Common myeloid progenitor, CD34-positive (primary cell): ENCODE measurements around the gene DLX6.

Experiments
- CTCF ChIA-PET: fragments of 350-600 bp; sonication (Branson Sonifier 250); formaldehyde crosslinking; loops from one replicate; lab custom pipeline; 2021; ENCODE audit warnings: antibody characterized with exemption; lab: Charles Lee
- POLR2A ChIA-PET: fragments of 350-600 bp; sonication (Branson Sonifier 250); formaldehyde crosslinking; loops from one replicate; lab custom pipeline; 2021; ENCODE audit warnings: antibody characterized with exemption; lab: Charles Lee
- DNase-seq, 3 donors: peaks; one replicate each; pipeline versions ENCODE4 v3.0.0 to v3.0.0-alpha.2; 2013
- H3K27ac ChIP-seq, 2 experiments: 1 replicate in 1 of 2; 2 replicates in 1 of 2; pipeline ENCODE4 v1.7.0; 2013; ENCODE audit warnings: inconsistent platforms in 2 of 2, low read length in 2 of 2, mild to moderate bottlenecking in 2 of 2, low read depth in 1 of 2, moderate library complexity in 1 of 2; ENCODE audit not compliant: severe bottlenecking in 2 of 2, insufficient read depth in 1 of 2, poor library complexity in 1 of 2
- H3K27me3 ChIP-seq, 5 experiments: replicated peaks in 2 of 5; 1 replicate in 3 of 5; 2 replicates in 2 of 5; pipeline versions ENCODE4 v1.6.1 to v1.7.0; 2013; ENCODE audit warnings: low read length in 4 of 5, mild to moderate bottlenecking in 2 of 5, moderate library complexity in 2 of 5, inconsistent platforms in 1 of 5; ENCODE audit not compliant: insufficient read depth in 5 of 5, control insufficient read depth in 4 of 5
- H3K36me3 ChIP-seq, 4 experiments: 1 replicate in 2 of 4; 2 replicates in 2 of 4; pipeline versions ENCODE4 v1.6.1 to v1.7.0; 2013; ENCODE audit warnings: low read length in 3 of 4, control low read depth in 1 of 4, mild to moderate bottlenecking in 1 of 4; ENCODE audit not compliant: control insufficient read depth in 4 of 4, insufficient read depth in 4 of 4
- H3K4me1 ChIP-seq, 4 experiments: 1 replicate in 3 of 4; 2 replicates in 1 of 4; pipeline versions ENCODE4 v1.6.1 to v1.7.1; 2013; ENCODE audit warnings: low read length in 3 of 4, mild to moderate bottlenecking in 3 of 4, control low read depth in 1 of 4, inconsistent platforms in 1 of 4, moderate library complexity in 1 of 4; ENCODE audit not compliant: control insufficient read depth in 4 of 4, insufficient read depth in 4 of 4; ENCODE audit errors: control extremely low read depth in 1 of 4
- H3K4me3 ChIP-seq, 7 experiments: 1 replicate in 4 of 7; 2 replicates in 3 of 7; pipeline versions ENCODE4 v1.5.1 to v1.7.0; 2013; ENCODE audit warnings: mild to moderate bottlenecking in 7 of 7, low read length in 6 of 7, moderate library complexity in 6 of 7, inconsistent platforms in 2 of 7, low read depth in 2 of 7, control low read depth in 1 of 7; ENCODE audit not compliant: insufficient read depth in 4 of 7, control insufficient read depth in 1 of 7; ENCODE audit errors: extremely low read depth in 1 of 7
- H3K9me3 ChIP-seq, 5 experiments: 1 replicate in 4 of 5; 2 replicates in 1 of 5; pipeline versions ENCODE4 v1.6.1 to v1.7.1; 2013; ENCODE audit warnings: low read length in 4 of 5, mild to moderate bottlenecking in 2 of 5, inconsistent platforms in 1 of 5, low read depth in 1 of 5, moderate library complexity in 1 of 5; ENCODE audit not compliant: control insufficient read depth in 4 of 5, insufficient read depth in 2 of 5; ENCODE audit errors: control extremely low read depth in 1 of 5
- WGBS: methylation state at CpG from one replicate; pipeline ENCODE4 v1.1.5; 2013; ENCODE audit not compliant: insufficient coverage; 5-methylcytosine and 5-hydroxymethylcytosine counted together

The DLX6 gene

DNA sequence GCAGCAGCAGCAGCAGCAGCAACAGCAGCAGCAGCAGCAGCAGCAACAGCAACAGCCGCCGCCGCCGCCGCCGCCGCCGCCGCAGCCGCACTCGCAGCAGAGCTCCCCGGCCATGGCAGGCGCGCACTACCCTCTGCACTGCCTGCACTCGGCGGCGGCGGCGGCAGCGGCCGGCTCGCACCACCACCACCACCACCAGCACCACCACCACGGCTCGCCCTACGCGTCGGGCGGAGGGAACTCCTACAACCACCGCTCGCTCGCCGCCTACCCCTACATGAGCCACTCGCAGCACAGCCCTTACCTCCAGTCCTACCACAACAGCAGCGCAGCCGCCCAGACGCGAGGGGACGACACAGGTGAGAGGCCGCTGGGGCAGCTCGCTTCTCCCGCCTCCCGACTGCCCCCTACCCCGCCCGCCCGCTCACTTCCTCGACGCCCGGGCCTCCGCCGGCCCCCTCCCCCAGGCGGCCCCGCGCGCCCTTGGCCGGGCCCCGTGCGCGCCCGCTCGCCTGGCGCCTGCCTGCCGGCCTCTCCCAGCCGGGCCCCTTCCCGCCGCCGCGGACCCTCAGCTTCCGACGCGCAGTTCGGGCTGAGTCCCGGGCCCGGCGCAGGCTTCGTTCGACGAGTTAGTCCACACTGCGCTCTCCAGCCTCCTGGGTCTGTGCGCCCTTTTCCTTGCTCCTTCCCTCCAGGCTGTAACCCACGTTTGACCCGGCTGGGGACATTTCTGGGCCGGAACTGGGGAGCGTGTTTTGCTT, 882 bp downstream of the DLX6 start:
- DNase-seq = peak in 2 of 3 donors; percentile 61 to 81
- Histone ChIP-seq H3K27me3 (peaks cover 39 to 100% (median 67%) of the 10 kb centered on the region in 5 experiments), H3K36me3 (no peaks in the 10 kb centered on the region), H3K4me1 (peaks cover 0 to 23% (median 12%) of the 10 kb centered on the region in 4 experiments), H3K9me3 (peaks cover 0 to 5% (median 0%) of the 10 kb centered on the region in 5 experiments), H3K27ac (no peak overlapping the region), H3K4me3 (peak overlapping the region in 4 of 7 experiments; percentile 38 to 64 (median 46))
- ChIA-PET POLR2A (no interaction called here), CTCF (interaction anchor here (0.9 to 2.1 kb wide), 4 partner anchors 15 to 22 kb away, joined by 3 to 6 read pairs (median 4); no protein-coding TSS in a partner anchor)
- under 1% methylated on average over 45 of the region's 83 CpGs for WGBS

DNA sequence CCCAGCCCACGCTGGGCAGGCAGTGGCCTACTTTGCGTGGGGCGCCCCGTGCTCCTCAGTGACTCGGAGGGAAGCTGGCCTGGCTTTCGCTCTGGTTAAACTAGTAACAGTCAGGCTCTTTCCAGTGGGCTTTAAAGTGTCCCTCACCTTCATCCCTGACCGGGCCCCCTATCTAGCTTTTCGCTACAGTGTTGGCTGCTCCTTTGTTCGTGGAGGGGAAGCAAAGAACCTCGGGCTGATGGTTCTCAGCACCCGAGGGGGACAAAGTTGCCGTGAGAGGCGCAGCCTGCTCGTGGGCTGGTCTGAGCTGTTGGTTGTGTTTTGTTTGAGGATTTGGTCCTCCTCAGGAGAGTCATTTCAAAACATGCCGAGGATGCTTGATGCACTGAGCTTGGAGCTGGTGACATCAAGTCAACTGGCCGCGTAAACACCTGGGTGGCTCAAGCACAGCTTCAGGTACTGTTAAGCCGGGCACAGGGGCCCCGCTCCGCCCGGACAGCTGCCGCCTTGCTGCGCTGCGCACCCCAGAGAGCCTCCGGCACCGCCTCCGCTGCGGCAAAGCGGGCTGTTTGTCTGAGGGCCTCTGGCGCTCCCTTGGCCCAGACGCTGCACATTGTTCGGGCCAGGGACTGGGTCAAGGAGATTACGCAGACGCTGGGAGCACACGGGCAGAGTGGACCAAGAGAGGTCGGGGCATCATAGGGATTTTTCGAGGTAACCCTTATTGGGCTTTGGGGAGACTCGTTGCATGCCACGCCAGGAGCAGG, 1.6 kb downstream of the DLX6 start:
- peaks cover 0 to 5% (median 0%) of the 10 kb centered on the region in 5 experiments for H3K9me3 ChIP-seq
- ChIA-PET CTCF (interaction anchor here (0.9 to 2.1 kb wide), 4 partner anchors 14 to 21 kb away, joined by 3 to 6 read pairs (median 4); no protein-coding TSS in a partner anchor), POLR2A (no interaction called here)
- H3K4me3 ChIP-seq = peak overlapping the region in 3 of 7 experiments; percentile 40 to 64 (median 52)
- peak in 1 of 3 donors; percentile 38 for DNase-seq
- no peak overlapping the region for H3K27ac ChIP-seq
- peaks cover 0 to 23% (median 12%) of the 10 kb centered on the region in 4 experiments for H3K4me1 ChIP-seq
- WGBS = 5% methylated on average over 37 of the region's 39 CpGs
- H3K36me3 ChIP-seq = no peaks in the 10 kb centered on the region
- peaks cover 43 to 100% (median 71%) of the 10 kb centered on the region in 5 experiments for H3K27me3 ChIP-seq

DNA sequence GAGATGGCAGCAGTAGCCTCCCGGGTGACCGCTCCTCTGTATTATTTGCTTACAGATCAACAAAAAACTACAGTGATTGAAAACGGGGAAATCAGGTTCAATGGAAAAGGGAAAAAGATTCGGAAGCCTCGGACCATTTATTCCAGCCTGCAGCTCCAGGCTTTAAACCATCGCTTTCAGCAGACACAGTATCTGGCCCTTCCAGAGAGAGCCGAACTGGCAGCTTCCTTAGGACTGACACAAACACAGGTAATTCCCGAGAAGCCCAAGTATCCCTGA, 2.2 kb downstream of the DLX6 start:
- WGBS = 20% methylated on average over 8 of the region's 8 CpGs
- Histone ChIP-seq H3K4me3 (no peak overlapping the region), H3K27ac (no peak overlapping the region), H3K4me1 (peaks cover 0 to 23% (median 12%) of the 10 kb centered on the region in 4 experiments), H3K27me3 (peaks cover 46 to 100% (median 76%) of the 10 kb centered on the region in 5 experiments), H3K36me3 (no peaks in the 10 kb centered on the region), H3K9me3 (peaks cover 0 to 5% (median 0%) of the 10 kb centered on the region in 5 experiments)
- DNase-seq = no peak
- POLR2A ChIA-PET = no interaction called here
- CTCF ChIA-PET = interaction anchor here (1.0 to 2.1 kb wide), 3 partner anchors 16 to 21 kb away, joined by 3 to 6 read pairs (median 4); no protein-coding TSS in a partner anchor

DNA sequence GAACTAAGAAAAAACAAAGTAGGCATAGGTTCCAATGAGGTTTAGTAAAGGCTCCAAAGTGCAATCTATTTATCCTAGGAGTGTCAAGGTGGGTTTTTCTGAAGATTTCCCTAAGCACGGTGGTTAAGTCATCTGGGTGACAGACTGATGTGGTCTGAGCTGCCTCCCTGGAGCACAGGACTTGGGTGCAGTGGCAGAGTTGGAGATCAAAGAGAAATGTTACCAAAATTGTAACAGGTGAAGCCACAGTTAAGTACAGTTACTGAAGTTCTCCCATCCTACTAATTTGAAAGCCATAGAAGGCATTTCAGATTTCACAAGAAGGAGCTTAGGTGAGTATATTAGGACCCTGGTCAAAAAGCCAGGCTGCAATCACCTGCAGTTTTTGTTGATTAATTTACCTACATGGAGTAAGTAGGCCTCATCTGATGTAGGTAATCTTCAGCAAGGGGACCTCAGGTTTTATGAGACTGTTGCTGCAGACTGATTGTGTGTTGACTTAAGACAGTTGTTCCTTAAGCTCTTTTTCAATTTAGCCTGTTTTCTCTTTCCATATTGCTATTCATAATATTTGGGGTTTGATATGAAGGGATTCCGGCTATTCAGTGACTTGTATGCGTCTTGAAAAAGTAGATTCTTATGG, 3.0 kb downstream of the DLX6 start:
- ChIA-PET CTCF (interaction anchor here (1.6 to 2.1 kb wide), 3 partner anchors 12 to 20 kb away, joined by 4 to 7 read pairs (median 6); no protein-coding TSS in a partner anchor), POLR2A (no interaction called here)
- 80% methylated on average over 1 of the region's 3 CpGs for WGBS
- no peak overlapping the region for H3K27ac ChIP-seq
- peaks cover 53 to 100% (median 75%) of the 10 kb centered on the region in 5 experiments for H3K27me3 ChIP-seq
- no peaks in the 10 kb centered on the region for H3K36me3 ChIP-seq
- no peak overlapping the region for H3K4me3 ChIP-seq
- DNase-seq = peak in 1 of 3 donors; percentile 3
- peaks cover 0 to 23% (median 12%) of the 10 kb centered on the region in 4 experiments for H3K4me1 ChIP-seq
- peaks cover 0 to 5% (median 0%) of the 10 kb centered on the region in 5 experiments for H3K9me3 ChIP-seq

DNA sequence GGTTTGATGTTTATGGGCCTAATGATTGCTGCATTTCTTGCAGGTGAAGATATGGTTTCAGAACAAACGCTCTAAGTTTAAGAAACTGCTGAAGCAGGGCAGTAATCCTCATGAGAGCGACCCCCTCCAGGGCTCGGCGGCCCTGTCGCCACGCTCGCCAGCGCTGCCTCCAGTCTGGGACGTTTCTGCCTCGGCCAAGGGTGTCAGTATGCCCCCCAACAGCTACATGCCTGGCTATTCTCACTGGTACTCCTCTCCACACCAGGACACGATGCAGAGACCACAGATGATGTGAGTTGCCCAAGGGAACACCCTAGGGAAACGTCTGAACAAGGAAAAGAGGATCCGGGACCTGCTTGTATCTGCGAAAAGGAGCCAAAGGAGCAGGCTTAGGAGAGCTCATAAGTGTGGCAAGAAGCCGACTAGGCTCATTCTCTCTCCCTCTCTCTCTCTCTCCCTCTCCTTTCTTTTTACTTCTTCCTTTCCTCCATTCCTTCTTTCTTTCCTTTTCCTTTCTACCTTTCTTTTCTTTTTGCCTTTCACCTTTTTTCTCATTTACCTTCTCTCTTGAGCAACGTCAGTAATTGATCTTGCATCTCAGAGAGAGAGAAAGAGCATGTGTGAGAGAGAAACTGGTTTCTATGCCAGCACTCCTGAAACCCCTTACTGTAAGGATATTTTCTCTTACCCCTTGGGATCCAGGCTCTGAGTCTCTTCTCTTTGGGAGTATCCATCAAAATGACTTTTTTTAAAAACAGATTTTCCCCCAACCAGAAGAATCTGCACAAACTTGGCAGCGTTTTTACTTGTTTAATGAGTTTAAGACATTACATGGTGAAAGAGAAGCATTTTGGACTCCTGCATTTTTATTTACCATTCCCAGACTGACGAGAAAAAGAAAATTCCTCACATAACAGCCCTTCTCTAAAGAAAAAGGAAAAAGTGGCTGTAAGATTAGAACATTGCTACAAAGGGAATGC, 4.7 kb downstream of the DLX6 start:
- ChIA-PET POLR2A (no interaction called here), CTCF (interaction anchor here (1.6 kb wide), 1 partner anchor 10 kb away, joined by 7 read pairs; no protein-coding TSS in a partner anchor)
- 14% methylated on average over 15 of the region's 18 CpGs for WGBS
- Histone ChIP-seq H3K27me3 (peaks cover 55 to 100% (median 75%) of the 10 kb centered on the region in 5 experiments), H3K36me3 (no peaks in the 10 kb centered on the region), H3K4me1 (peaks cover 0 to 20% (median 10%) of the 10 kb centered on the region in 4 experiments), H3K9me3 (peaks cover 0 to 5% (median 0%) of the 10 kb centered on the region in 5 experiments), H3K4me3 (no peak overlapping the region), H3K27ac (no peak overlapping the region)
- DNase-seq = no peak

DNA sequence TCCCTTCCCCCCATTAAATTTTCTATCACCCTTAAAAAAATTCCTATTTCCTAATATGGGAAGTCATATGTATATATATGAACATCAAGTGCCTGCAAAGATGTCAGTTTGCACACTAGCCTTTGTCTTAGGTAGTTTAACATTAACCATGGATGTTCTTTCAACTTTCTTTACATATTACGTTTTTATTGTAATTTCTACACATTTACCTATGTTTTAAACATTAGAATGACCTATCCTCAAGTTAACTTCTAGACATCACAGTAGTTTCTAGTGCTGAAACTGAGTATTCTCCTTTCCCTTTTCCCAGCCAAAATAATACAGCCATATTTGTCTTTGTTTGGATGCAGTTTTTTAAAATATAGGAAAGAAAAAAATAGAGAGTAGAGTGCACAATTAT, 5.8 kb downstream of the DLX6 start:
- Histone ChIP-seq H3K4me1 (peaks cover 0 to 12% (median 5%) of the 10 kb centered on the region in 4 experiments), H3K9me3 (peaks cover 0 to 5% (median 0%) of the 10 kb centered on the region in 5 experiments), H3K4me3 (no peak overlapping the region), H3K27me3 (peaks cover 62 to 100% (median 82%) of the 10 kb centered on the region in 5 experiments), H3K27ac (no peak overlapping the region), H3K36me3 (no peaks in the 10 kb centered on the region)
- WGBS = 0% methylated on average over 1 of the region's 1 CpG
- DNase-seq = no peak
- CTCF ChIA-PET = no interaction called here
- POLR2A ChIA-PET = no interaction called here
